ENCODE results near the gene SNAPC2.

SNAPC2 gene

GRCh38 chr19:7918615-7919421 lies 1.3 kb upstream of the SNAPC2 start:
- H3K4me3 ChIP-seq (replicated peaks; ENCODE audit: low read depth, low read length): no peak overlapping the region
- TF ChIP-seq CTCF (IDR thresholded peaks at IDR 0.05; ENCODE audit: low read depth, low read length, missing control alignments): no peak
- DNase-seq (ENCODE audit: extremely low read depth, low read depth): no peak

- H3K4me3 ChIP-seq (replicated peaks; ENCODE audit: low read depth, low read length): peak overlapping the region; percentile 56
- TF ChIP-seq CTCF (IDR thresholded peaks at IDR 0.05; ENCODE audit: low read depth, low read length, missing control alignments): no peak
- DNase-seq (ENCODE audit: extremely low read depth, low read depth): peak; percentile 70
Measured at GRCh38 chr19:7920519-7921301, 572 bp downstream of the SNAPC2 start.

- no peak for DNase-seq (ENCODE audit: extremely low read depth, low read depth)
- peak overlapping the region; percentile 42 for H3K4me3 ChIP-seq (replicated peaks; ENCODE audit: low read depth, low read length)
- no peak for TF ChIP-seq CTCF (IDR thresholded peaks at IDR 0.05; ENCODE audit: low read depth, low read length, missing control alignments)
Measured at GRCh38 chr19:7921302-7921966, 1.3 kb downstream of the SNAPC2 start.

- no peak for TF ChIP-seq CTCF (IDR thresholded peaks at IDR 0.05; ENCODE audit: low read depth, low read length, missing control alignments)
- no peak for DNase-seq (ENCODE audit: extremely low read depth, low read depth)
- H3K4me3 ChIP-seq (replicated peaks; ENCODE audit: low read depth, low read length): no peak overlapping the region
Measured at GRCh38 chr19:7921967-7922835, 2.1 kb downstream of the SNAPC2 start.

GRCh38 chr19:7922836-7923195 lies 2.7 kb downstream of the SNAPC2 start:
- no peak for DNase-seq (ENCODE audit: extremely low read depth, low read depth)
- no peak for TF ChIP-seq CTCF (IDR thresholded peaks at IDR 0.05; ENCODE audit: low read depth, low read length, missing control alignments)

More at GRCh38 chr19:7922836-7923195, 2.7 kb downstream of the SNAPC2 start:
- no peak overlapping the region for H3K4me3 ChIP-seq (replicated peaks; ENCODE audit: low read depth, low read length)

Data from HFF-Myc (cell line).